T-helper 2 cell (primary cell): ENCODE measurements around the gene TCF15.

Experiments used
- DNase-seq, 5 experiments: peaks; one replicate each; pipeline versions ENCODE4 v3.0.0 to v3.0.0-alpha.2; 2012 to 2022
- total RNA-seq, 2 donors: gene quantifications; one replicate each; lab custom pipeline; 2026; lab: John Stamatoyannopoulos, UW

The TCF15 gene
- 0 to 0.31 reads per million in 2 donors for total RNA-seq

DNA sequence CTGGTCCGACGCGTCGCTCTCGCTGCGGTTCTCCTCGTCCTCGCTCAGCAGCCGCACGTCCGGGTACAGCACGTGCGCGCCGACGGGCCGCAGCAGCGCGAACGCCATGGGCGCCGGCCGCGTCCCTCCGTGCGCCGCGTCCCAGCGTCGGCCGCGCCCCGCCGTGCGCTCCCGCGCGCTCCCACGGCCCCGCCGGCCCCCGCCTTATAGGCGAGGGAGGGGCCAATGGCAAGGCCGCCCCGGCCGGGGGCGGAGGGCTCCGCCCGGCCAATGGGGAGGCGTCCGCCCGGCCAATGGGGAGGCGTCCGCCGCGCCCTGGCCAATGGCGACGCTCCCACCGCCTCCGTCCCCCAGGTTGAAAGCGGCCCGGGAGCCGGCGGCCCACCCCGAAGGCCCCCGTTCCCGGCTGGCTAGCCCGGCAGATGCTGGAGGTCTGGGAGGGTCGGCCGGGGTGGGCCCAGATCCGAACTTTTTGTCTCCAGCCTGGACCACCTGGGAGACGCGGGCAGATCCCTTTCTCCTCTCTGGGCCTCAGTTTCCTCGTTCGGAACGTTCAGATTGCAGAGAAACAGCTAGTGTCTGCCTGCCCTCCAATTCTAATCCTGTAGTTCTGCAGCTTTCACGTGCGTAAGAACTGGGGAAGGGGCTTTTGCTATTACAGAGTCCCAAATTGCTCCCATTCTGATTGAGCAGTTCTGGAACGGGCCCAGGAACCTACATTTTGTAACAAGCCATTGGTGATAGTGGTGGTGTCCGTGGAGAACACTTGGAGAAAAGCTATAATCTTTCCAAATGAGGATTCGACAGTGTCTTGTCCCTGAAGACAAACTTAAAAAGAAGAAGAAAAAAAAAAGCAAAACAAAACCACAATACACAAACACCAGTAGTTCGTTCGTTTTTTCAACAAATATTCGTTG, at the start of gene TCF15:
Gene TCF15, minus strand, starts transcription at position 180 of the 917 bp plus-strand sequence. Its CDS starts 72 bp downstream, at position 108.
- DNase-seq: peak in 1 of 5 experiments; percentile 30

- DNase-seq: no peak
Observed at GRCh38 chr20:658731-659291, 48.7 kb upstream of the TCF15 start.

- no peak for DNase-seq
Observed at GRCh38 chr20:658202-658601, 48.1 kb upstream of the TCF15 start.

DNA sequence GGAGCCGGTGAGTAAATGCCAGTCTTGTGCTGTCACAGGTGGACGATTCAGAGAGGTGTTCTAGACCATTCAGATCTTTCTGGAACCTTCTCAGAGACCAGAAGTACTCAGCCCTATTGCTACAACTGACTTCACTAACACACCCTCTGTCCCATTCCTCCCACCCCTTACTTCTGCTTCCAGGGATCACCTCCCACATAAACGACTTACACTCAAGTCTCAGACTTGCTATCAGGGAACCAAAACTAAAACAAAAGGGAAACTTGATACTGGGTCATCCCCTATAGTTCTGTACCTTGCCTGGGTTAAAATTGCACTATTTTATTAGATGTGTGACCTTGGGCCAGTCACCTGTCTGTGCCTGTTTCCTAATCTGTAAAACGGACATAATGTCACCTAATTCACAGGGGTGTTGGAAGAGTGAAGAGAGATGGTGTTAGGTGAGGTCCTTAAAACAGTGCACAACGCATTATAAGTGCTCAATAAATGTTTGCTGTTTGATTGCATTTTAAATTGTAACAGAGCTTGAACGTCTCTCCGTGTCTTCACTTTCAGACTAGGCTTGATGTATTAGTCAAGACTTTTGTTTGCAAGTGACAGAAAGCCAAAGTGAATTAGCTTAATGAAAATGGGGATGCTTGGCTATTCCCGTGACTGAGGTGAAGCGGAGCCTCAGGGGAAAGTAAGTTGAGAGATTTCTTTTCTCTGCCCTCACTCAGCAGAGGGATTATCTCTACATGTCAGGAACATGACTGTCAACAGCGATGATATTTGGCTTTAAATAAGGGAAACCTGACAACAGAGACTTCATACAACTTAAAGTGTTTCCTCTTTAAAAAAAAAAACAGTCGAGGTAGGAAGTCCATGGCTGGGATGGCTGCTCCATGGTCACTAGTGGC, 45.9 kb upstream of the TCF15 start:
- DNase-seq: no peak

- DNase-seq: no peak
Observed at GRCh38 chr20:654417-654750, 44.3 kb upstream of the TCF15 start.

GRCh38 chr20:653590-654416, 43.7 kb upstream of the TCF15 start:
- DNase-seq: no peak

DNA sequence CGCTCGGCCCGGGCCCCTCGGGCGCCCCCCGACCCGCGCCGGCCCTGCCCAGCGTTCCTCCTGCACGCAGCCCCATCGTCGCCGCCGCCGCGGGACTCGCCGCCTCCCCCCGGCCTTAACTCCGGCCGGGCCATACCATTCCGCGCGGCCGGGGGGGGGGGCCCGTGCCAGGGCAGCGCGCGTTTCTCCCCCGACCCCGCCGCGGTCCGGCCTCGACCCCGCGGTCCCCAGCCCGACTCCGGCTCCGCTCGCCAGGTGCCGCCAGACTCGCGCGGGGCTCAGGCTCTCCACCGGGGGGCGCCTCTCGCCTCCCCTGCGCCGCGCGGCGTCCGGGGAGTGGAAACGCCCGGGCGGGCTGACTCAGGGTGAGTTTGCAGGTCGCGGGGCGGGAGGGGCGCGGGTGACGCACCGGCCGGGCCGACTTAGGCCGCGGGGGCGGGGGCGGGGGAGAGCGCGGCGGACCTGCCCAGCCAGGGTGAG, 43.0 kb upstream of the TCF15 start, which contains the start of gene SRXN1:
Gene SRXN1, minus strand, starts transcription at position 91 of the 480 bp plus-strand sequence. Its CDS starts 15 bp downstream, at position 76.
- DNase-seq: peak; percentile 57 to 80 (median 66)

- DNase-seq: no peak
Observed at GRCh38 chr20:652615-653109, 42.6 kb upstream of the TCF15 start.

DNA sequence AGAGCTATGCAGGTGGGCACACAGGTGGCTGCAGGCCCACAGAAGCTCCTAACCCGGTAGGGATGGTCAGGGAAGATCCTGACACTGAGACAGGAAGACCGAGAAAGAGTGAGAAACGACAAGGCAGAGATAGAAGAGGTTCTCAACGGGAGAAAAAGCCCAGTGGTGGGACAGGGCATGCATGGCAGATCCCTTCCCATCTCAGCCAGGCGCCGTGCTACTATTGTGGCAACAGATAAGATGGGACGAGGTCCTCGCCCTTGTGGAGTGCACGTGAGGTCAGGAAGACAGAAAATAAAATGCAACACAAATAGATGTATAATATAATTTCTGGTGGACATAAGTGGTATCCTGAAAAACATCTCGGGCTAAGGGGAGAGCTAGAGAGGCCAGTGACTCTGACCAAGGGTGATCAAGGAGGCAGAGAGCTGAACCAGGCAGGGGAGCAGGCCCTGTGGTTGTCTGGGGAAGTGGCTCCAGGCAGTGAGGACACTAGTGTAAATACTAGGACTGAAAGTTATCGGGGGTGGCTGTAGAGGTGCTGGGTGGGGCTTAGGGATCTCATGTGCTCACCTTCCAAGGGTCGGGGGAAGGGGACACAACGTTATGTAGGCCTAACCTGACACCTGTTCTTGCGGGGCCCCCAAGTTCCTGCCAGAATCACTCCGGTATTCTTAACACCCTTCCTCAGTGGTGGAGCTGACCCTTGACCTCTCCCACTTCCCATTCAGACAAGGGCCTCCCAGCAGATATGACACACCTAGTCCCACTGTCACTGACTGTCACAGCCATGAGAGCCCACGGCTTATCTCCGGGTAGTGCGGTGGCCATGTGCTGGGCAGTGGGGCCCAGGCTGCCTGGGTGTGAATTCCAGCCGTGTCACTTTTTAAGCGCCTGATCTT, 41.9 kb upstream of the TCF15 start:
- DNase-seq: peak in 1 of 5 experiments; percentile 17

DNA sequence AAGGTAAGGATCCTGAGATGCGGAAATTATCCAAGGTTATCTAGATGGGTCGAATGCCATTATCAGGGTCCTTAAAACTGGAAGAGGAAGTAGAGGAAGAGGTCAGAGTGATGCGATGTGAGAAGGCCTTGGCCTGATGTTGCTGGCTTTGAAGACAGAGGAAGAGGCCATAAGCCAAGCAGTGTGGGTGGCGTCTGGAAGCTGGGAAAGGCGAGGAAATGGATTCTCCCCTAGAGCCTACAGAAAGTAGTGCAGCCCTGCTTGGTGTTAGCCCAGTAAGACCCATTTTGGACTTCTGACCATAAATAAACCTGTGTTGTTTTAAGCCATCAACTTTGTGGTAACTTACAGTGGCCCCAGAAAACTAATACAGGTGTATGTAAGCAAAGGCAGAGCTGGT, 40.8 kb upstream of the TCF15 start:
- DNase-seq: no peak

DNA sequence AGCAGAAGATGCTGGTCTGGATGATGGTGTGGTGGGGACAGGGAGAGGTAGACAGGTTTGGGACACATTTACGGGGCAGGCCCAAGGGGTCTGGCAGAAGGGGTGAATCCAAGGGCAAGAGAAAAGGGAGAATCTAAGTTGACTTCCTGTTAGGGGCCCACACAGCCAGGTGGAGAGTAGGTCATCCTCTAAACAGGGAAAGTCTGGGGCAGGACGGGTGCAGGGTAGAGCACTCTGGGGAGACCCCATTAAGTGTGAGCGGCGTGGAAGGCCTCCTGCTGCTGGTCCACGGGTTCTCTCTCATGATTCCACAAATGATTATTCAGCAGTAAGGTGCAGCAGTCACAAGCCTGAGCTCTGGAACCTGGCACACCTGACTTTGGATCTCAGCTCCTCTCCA, 40.2 kb upstream of the TCF15 start:
- DNase-seq: no peak

DNA sequence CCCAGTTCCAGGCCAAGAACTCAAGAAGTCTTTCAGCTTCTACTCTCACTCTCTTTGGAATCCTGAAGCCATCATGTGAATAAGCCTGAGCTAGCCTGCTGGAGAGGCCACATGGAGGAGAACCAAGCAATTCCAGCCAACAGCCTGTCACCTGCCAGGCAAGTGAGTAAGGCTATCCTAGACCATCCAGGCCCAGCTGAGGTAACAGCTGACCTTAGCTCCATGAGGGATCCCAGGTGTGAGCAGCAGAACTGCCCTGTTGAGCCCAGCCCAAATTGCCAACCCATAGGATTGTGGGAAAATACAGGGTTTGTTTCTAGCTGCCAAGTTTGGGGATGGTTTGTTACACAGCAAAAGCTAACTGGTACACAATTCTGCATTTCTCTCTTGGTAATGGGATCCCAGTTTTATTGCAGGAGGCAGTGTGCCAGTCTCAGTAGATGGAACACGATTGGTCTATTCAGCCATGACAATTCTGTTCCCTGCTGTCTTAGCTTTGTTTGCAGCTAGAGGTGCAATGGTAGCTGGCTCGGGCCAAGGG, 37.4 kb upstream of the TCF15 start:
- DNase-seq: no peak

- DNase-seq: no peak
Observed at GRCh38 chr20:646868-647233, 36.7 kb upstream of the TCF15 start.

- DNase-seq: no peak
Observed at GRCh38 chr20:646107-646867, 36.2 kb upstream of the TCF15 start.

- peak; percentile 27 to 66 (median 48) for DNase-seq
Observed at GRCh38 chr20:645318-646106, 35.4 kb upstream of the TCF15 start.

DNA sequence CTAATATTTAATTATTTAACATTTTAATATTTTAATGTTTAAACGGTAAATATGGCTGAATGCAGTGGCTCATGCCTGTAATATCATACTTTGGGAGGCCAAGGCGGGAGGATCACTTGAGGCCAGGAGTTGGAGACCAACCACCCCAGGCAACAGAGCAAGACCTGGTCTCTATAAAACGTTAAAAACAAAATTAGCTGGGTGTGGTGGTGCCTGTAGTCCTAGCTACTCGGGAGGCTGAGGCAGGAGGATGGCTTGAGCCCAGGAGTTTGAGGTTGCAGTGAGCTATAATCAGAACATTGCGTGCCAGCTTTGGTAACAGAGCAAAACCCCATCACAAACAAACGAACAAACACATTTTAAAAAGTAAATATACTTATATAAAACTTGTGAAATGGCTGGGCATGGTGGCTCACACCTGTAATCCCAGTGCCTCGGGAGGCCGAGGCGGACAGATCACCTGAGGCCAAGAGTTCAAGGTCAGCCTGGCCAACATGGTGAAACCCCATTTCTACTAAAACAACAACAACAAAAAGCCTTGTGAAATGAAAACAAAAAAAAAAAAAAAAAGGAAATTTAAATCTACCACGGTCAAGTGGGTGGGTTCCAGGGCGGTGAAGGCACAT, 34.7 kb upstream of the TCF15 start:
- no peak for DNase-seq

DNA sequence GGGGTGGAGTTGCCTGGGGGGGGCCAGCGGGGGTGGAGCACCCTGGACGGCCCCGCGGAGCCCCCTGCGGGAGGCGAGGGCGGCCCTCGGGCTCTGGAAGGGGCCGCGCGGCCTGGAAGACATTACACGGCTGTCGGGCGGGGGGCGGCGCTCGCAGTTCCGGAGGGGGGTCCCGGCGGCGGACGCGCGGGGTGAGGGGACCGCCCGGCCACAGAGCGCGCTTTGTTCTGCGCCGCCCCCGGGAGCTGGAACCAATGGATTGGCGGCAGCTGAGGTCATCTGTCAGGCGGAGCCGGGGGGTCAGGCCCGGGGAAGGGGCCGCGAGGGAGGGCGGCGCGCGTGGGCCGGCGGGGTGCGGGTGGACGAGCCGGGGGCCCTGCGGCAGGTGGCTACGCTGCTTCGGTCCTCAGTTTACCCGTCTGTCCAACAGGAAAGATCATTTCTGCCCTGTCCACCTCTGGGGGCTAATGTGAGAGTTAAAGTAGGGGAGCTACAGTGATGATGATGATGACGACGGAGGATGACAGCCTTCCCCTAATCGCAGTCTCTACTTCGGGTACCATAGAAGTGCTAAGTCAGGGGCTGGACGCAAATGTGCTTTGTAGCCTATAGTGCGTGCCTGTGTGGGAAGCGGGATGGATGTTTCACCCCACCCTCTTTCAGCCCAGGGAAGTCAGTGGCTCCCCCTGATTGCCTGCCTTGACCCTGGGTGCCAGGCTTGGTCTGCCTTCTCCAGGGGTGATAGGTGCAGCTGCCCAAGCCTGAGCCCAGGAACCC, 32.5 kb upstream of the TCF15 start:
- DNase-seq: no peak
